ENCODE measurements around the gene EPHA1. TPM values are rescaled to one million over a fixed set of nuclear protein-coding genes. Genes with fewer than 3 reads are reported as not detected.

The EPHA1 gene
- total RNA-seq, 1 experiment from 2014 or later = not detected

Other genes starting within 250 kb of the EPHA1 start
- gene TAS2R39, start 225.4 kb downstream of the EPHA1 start, total RNA-seq (2014; rRNA removed; shearing (Covaris generic)) = not detected in 2 replicates
- not detected in 2 replicates for gene TAS2R40, start 186.8 kb downstream of the EPHA1 start, total RNA-seq (2014; rRNA removed; shearing (Covaris generic))
- gene GSTK1, start 145.4 kb downstream of the EPHA1 start, total RNA-seq (2014; rRNA removed; shearing (Covaris generic)) = 124 and 131 TPM in 2 replicates
- not detected in 2 replicates for gene TMEM139, start 123.9 kb downstream of the EPHA1 start, total RNA-seq (2014; rRNA removed; shearing (Covaris generic))
- 18.2 and 20.5 TPM in 2 replicates for gene CASP2, start 120.5 kb downstream of the EPHA1 start, total RNA-seq (2014; rRNA removed; shearing (Covaris generic))
- gene CLCN1, start 92.7 kb downstream of the EPHA1 start, total RNA-seq (2014; rRNA removed; shearing (Covaris generic)) = not detected in 2 replicates
- gene FAM131B, start 46.1 kb downstream of the EPHA1 start, total RNA-seq (2014; rRNA removed; shearing (Covaris generic)) = 0.16 and 0.41 TPM in 2 replicates
- gene ZYX, start 27.5 kb downstream of the EPHA1 start, total RNA-seq (2014; rRNA removed; shearing (Covaris generic)) = 68.7 and 86.5 TPM in 2 replicates
- not detected in 2 replicates for gene TAS2R60, start 34.6 kb upstream of the EPHA1 start, total RNA-seq (2014; rRNA removed; shearing (Covaris generic))
- not detected in 2 replicates for gene TAS2R41, start 69.0 kb upstream of the EPHA1 start, total RNA-seq (2014; rRNA removed; shearing (Covaris generic))
- gene CTAGE15, start 162.9 kb upstream of the EPHA1 start, total RNA-seq (2014; rRNA removed; shearing (Covaris generic)) = 0.13 and 0.22 TPM in 2 replicates
- gene TCAF2, start 212.1 kb upstream of the EPHA1 start, total RNA-seq (2014; rRNA removed; shearing (Covaris generic)) = 1.2 and 2.2 TPM in 2 replicates

Data from SJSA1 (cell line).